KMS-11 (cell line): ENCODE data around the gene NEDD4L.

Experiments used
- H2AFZ ChIP-seq: fragments of 200-600 bp; sonication (generic); 2 replicates; pipeline ENCODE4 v1.6.1; 2016; ENCODE audit warnings: antibody characterized with exemption, mixed run types, low read depth
- H3K27ac ChIP-seq: fragments of 200-600 bp; sonication (generic); 2 replicates; pipeline ENCODE4 v1.6.1; 2016; ENCODE audit warnings: mild to moderate bottlenecking, mixed run types
- H3K27me3 ChIP-seq: fragments of 200-600 bp; sonication (generic); 2 replicates; pipeline ENCODE4 v1.6.1; 2017; ENCODE audit warnings: mild to moderate bottlenecking, low read depth, mixed run types, moderate library complexity; ENCODE audit not compliant: insufficient read depth
- H3K36me3 ChIP-seq: fragments of 200-600 bp; sonication (generic); 2 replicates; pipeline ENCODE4 v1.6.1; 2017; ENCODE audit warnings: mild to moderate bottlenecking, mixed run types; ENCODE audit not compliant: insufficient read depth
- H3K4me1 ChIP-seq: fragments of 200-600 bp; sonication (generic); 2 replicates; pipeline ENCODE4 v1.6.1; 2016; ENCODE audit warnings: mild to moderate bottlenecking, low read depth, mixed run types; ENCODE audit not compliant: poor library complexity, severe bottlenecking
- H3K4me2 ChIP-seq: fragments of 200-600 bp; sonication (generic); 2 replicates; pipeline ENCODE4 v1.7.0; 2016; ENCODE audit warnings: mild to moderate bottlenecking, mixed run types
- H3K4me3 ChIP-seq: fragments of 200-600 bp; sonication (generic); IDR thresholded peaks from 2 replicates; pipeline ENCODE4 v1.6.1; 2017; ENCODE audit warnings: low read depth, low read length, mixed read lengths; ENCODE audit not compliant: insufficient read depth
- H3K79me2 ChIP-seq: fragments of 200-600 bp; sonication (generic); 2 replicates; pipeline ENCODE4 v1.6.1; 2016; ENCODE audit warnings: low read depth, mixed run types; ENCODE audit not compliant: insufficient read depth
- H3K9ac ChIP-seq: fragments of 200-600 bp; sonication (generic); 2 replicates; pipeline ENCODE4 v1.6.1; 2016; ENCODE audit warnings: mild to moderate bottlenecking, mixed run types
- H4K20me1 ChIP-seq: fragments of 200-600 bp; sonication (generic); 2 replicates; pipeline ENCODE4 v1.6.1; 2016; ENCODE audit warnings: mild to moderate bottlenecking, mixed run types; ENCODE audit not compliant: insufficient read depth
- TF ChIP-seq, protein P1 (sequence below): fragments of 200-600 bp; sonication (generic); conservative IDR thresholded peaks from 2 replicates; pipeline ENCODE4 v1.6.1; 2017; ENCODE audit warnings: low read depth, mild to moderate bottlenecking, antibody characterized with exemption, low read length, moderate library complexity, mixed read lengths

The NEDD4L gene

DNA sequence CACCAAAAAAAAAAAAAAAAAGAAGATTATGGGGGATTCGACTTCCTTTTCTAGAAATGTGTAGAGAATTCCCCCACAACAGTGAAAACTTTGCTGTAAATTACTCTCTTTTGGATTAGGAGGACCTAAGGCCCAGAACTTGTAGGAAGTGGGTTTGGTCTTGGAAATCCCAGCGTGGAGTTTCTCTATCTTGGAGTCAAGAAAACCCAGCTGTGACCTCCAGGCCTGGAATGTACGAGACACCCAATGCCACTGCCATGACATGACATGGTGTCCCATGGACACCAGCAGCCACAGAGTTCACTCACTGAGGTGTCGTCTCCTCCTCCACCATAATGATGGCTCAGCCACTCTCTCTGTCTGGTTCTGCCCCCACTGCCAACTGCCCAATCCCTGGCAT, 382.6 kb downstream of the NEDD4L start:
- H2AFZ ChIP-seq: no peak overlapping the region
- no peaks in the 10 kb centered on the region for H3K79me2 ChIP-seq
- H4K20me1 ChIP-seq: no peaks in the 10 kb centered on the region
- no peak overlapping the region for H3K9ac ChIP-seq
- no peaks in the 10 kb centered on the region for H3K27me3 ChIP-seq
- no peaks in the 10 kb centered on the region for H3K36me3 ChIP-seq
- H3K4me3 ChIP-seq: no peak overlapping the region
- no peaks in the 10 kb centered on the region for H3K4me1 ChIP-seq
- no peak overlapping the region for H3K27ac ChIP-seq
- H3K4me2 ChIP-seq: no peak overlapping the region
- TF ChIP-seq, protein P1, sequence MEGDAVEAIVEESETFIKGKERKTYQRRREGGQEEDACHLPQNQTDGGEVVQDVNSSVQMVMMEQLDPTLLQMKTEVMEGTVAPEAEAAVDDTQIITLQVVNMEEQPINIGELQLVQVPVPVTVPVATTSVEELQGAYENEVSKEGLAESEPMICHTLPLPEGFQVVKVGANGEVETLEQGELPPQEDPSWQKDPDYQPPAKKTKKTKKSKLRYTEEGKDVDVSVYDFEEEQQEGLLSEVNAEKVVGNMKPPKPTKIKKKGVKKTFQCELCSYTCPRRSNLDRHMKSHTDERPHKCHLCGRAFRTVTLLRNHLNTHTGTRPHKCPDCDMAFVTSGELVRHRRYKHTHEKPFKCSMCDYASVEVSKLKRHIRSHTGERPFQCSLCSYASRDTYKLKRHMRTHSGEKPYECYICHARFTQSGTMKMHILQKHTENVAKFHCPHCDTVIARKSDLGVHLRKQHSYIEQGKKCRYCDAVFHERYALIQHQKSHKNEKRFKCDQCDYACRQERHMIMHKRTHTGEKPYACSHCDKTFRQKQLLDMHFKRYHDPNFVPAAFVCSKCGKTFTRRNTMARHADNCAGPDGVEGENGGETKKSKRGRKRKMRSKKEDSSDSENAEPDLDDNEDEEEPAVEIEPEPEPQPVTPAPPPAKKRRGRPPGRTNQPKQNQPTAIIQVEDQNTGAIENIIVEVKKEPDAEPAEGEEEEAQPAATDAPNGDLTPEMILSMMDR: no peak

DNA sequence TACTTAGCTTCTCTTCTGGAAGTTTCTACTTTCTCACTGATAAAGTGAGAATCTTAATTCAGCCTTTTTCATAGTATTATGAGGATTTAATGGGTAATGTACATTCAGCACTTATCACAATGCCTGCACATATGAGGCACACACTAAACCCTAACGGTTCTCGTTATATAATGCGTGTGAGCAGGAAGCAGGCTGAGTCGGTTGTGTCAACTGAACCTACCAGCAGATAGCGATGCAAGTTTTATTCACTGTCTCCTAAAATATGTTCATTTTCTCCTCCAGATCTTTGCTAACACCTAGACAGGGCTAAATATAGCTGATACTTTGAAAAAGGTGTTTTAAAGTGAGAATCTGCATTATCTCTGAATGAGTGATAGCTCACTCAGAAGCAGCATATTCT, 383.3 kb downstream of the NEDD4L start:
- no peak overlapping the region for H3K9ac ChIP-seq
- H3K27ac ChIP-seq: no peak overlapping the region
- no peak overlapping the region for H2AFZ ChIP-seq
- H4K20me1 ChIP-seq: no peaks in the 10 kb centered on the region
- no peaks in the 10 kb centered on the region for H3K79me2 ChIP-seq
- H3K27me3 ChIP-seq: no peaks in the 10 kb centered on the region
- TF ChIP-seq, protein P1: no peak
- H3K36me3 ChIP-seq: no peaks in the 10 kb centered on the region
- H3K4me1 ChIP-seq: no peaks in the 10 kb centered on the region
- no peak overlapping the region for H3K4me2 ChIP-seq
- no peak overlapping the region for H3K4me3 ChIP-seq

DNA sequence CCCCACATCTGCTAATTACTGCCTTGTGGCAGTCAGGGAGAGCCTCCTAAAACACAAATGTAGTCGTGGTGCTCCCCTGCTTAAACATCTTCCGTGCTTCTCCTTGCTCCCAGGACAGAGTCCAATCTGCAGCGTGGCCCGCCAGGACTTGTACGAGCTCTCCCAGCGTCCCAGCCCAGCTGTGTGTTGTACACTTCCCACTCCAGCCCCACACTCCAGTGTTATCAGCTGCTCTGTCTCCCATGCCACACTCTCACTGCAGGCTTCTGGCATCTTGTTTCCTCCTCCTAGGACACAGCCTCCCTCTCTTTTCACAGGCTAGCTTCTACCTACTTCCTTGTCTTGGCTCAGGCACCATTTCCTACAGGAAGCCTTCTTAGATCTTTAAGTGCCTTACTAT, 385.4 kb downstream of the NEDD4L start:
- no peaks in the 10 kb centered on the region for H3K79me2 ChIP-seq
- H3K4me2 ChIP-seq: no peak overlapping the region
- TF ChIP-seq, protein P1: no peak
- no peaks in the 10 kb centered on the region for H3K4me1 ChIP-seq
- no peaks in the 10 kb centered on the region for H3K27me3 ChIP-seq
- H3K4me3 ChIP-seq: no peak overlapping the region
- no peaks in the 10 kb centered on the region for H4K20me1 ChIP-seq
- H3K9ac ChIP-seq: no peak overlapping the region
- no peak overlapping the region for H2AFZ ChIP-seq
- no peaks in the 10 kb centered on the region for H3K36me3 ChIP-seq
- H3K27ac ChIP-seq: no peak overlapping the region

DNA sequence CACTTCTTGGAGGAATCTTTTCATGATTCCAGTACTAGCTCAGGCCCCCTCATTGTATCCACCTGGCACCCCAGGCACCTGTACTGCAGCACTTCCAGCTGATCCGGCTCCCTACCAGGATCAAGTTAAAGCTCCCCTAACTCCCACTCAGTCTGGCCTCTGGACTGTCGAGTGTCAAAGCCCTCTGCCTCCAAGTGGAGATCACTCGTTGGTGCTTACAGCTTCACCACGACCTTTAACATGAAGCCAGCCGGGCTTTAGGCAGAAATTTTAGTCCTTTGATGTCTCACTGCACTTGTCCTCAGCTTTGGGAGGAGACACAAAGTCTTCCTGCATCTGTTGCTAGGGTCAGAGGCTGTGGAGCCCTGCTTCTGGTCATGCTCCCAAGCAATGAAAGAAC, 387.2 kb downstream of the NEDD4L start:
- H4K20me1 ChIP-seq: no peaks in the 10 kb centered on the region
- TF ChIP-seq, protein P1: no peak
- H2AFZ ChIP-seq: no peak overlapping the region
- no peaks in the 10 kb centered on the region for H3K36me3 ChIP-seq
- no peaks in the 10 kb centered on the region for H3K79me2 ChIP-seq
- no peaks in the 10 kb centered on the region for H3K4me1 ChIP-seq
- no peak overlapping the region for H3K9ac ChIP-seq
- H3K27me3 ChIP-seq: no peaks in the 10 kb centered on the region
- no peak overlapping the region for H3K4me2 ChIP-seq
- no peak overlapping the region for H3K27ac ChIP-seq
- no peak overlapping the region for H3K4me3 ChIP-seq
